GM19238 (cell line): ENCODE results near the gene FYB1.

Source experiments
- DNase-seq: peaks from one replicate; pipeline ENCODE4 v3.0.0; 2011; ENCODE audit warnings: low spot score; ENCODE audit not compliant: insufficient read length

FYB1 gene

DNA sequence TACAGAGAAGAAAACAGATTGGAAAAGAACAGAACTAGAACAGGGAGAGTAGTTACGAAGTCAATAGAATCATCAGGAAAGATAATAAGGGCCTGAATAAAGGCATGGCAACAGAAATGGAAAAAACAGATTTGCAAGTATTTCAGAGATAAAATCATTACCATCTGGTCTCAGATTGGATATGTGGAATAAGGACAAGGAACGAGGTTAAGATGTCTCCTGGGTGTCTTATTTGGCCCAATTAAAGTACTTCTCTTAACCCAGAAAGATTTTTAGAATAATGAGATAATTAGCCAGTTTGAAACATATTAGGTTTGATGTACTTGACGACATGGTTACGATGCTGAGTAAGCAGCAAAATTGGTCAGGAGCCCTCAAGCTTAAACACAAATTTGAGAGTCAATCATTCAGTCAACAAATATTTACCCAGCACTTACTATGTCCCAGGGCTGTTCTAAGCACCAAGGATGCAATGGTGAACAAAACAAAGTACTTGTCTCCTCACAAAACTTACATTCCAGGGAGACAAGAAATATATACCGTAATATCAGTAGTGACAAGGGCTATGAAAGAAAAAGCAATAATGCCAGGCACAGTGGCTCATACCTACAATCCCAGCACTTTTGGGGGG, 163.5 kb downstream of the FYB1 start:
- no peak for DNase-seq
